ENCODE data around the gene SERINC1. TPM values are rescaled to one million over a fixed set of nuclear protein-coding genes. Genes with fewer than 3 reads are reported as not detected.

Gene SERINC1
- total and polyA plus RNA-seq, 8 donors, result 30.1 to 328 (median 61.5) TPM

GRCh38 chr6:122408702-122409458 lies 62.7 kb downstream of the SERINC1 start:
- H3K9me3 ChIP-seq, result no peaks in the 10 kb centered on the region
- H3K4me1 ChIP-seq, result peaks cover 0 to 32% (median 9%) of the 10 kb centered on the region in 4 donors
- peak in 1 of 2 donors; percentile 9 for DNase-seq
- H3K27ac ChIP-seq, result no peak overlapping the region
- intact Hi-C loops (cut with DNase I; ENCODE audit: low total_unique reads), result no loop called here
- H3K27me3 ChIP-seq, result no peaks in the 10 kb centered on the region
- H3K4me3 ChIP-seq, result no peak overlapping the region
- 59 to 72% (median 68%) methylated on average over 6 of the region's 6 CpGs for WGBS, 5 donors
- TF ChIP-seq EP300 (IDR thresholded peaks at IDR 0.05) (no peak), CTCF (IDR thresholded peaks at IDR 0.05) (no peak), POLR2A (IDR thresholded peaks at IDR 0.05) (no peak)
- peaks cover 4 to 17% (median 13%) of the 10 kb centered on the region in 4 donors for H3K36me3 ChIP-seq

- no peak for DNase-seq
- no peaks in the 10 kb centered on the region for H3K27me3 ChIP-seq
- no peak overlapping the region for H3K4me3 ChIP-seq
- H3K36me3 ChIP-seq, result peaks cover 4 to 11% (median 7%) of the 10 kb centered on the region in 4 donors
- H3K9me3 ChIP-seq, result no peaks in the 10 kb centered on the region
- WGBS, 5 donors, result 78 to 97% (median 90%) methylated on average over 1 of the region's 1 CpG
- no peak for TF ChIP-seq EP300 (IDR thresholded peaks at IDR 0.05)
- no peak for TF ChIP-seq CTCF (IDR thresholded peaks at IDR 0.05)
- no peak for TF ChIP-seq POLR2A (IDR thresholded peaks at IDR 0.05)
- TF ChIP-seq POLR2AphosphoS5 (IDR thresholded peaks at IDR 0.05), result no peak
- peaks cover 0 to 38% (median 9%) of the 10 kb centered on the region in 4 donors for H3K4me1 ChIP-seq
- intact Hi-C loops (cut with DNase I; ENCODE audit: low total_unique reads), result no loop called here
- H3K27ac ChIP-seq, result no peak overlapping the region
Observed at GRCh38 chr6:122408240-122408639, 63.4 kb downstream of the SERINC1 start.

- WGBS, 5 donors, result 54 to 77% (median 70%) methylated on average over 4 of the region's 4 CpGs
- H3K36me3 ChIP-seq, result peaks cover 0 to 6% (median 5%) of the 10 kb centered on the region in 4 donors
Observed at GRCh38 chr6:122407712-122408111, 63.9 kb downstream of the SERINC1 start.

GRCh38 chr6:122406187-122406586 lies 65.4 kb downstream of the SERINC1 start:
- H3K4me3 ChIP-seq, result no peak overlapping the region
- peaks cover 0 to 48% (median 16%) of the 10 kb centered on the region in 4 donors for H3K4me1 ChIP-seq
- intact Hi-C loops (cut with DNase I; ENCODE audit: low total_unique reads), result no loop called here
- WGBS, 5 donors, result 87 to 97% (median 93%) methylated on average over 1 of the region's 1 CpG
- TF ChIP-seq CTCF (IDR thresholded peaks at IDR 0.05), result no peak
- no peak for TF ChIP-seq POLR2A (IDR thresholded peaks at IDR 0.05)
- no peak for TF ChIP-seq POLR2AphosphoS5 (IDR thresholded peaks at IDR 0.05)
- H3K36me3 ChIP-seq, result no peaks in the 10 kb centered on the region
- H3K27me3 ChIP-seq, result no peaks in the 10 kb centered on the region
- H3K9me3 ChIP-seq, result no peaks in the 10 kb centered on the region
- DNase-seq, result no peak
- no peak overlapping the region for H3K27ac ChIP-seq

More at GRCh38 chr6:122407712-122408111, 63.9 kb downstream of the SERINC1 start:
- intact Hi-C loops (cut with DNase I; ENCODE audit: low total_unique reads), result no loop called here
- H3K27me3 ChIP-seq, result no peaks in the 10 kb centered on the region
- H3K9me3 ChIP-seq, result no peaks in the 10 kb centered on the region
- no peak for DNase-seq
- H3K4me1 ChIP-seq, result peaks cover 0 to 38% (median 9%) of the 10 kb centered on the region in 4 donors
- TF ChIP-seq POLR2A (IDR thresholded peaks at IDR 0.05), result no peak
- TF ChIP-seq CTCF (IDR thresholded peaks at IDR 0.05), result no peak
- TF ChIP-seq POLR2AphosphoS5 (IDR thresholded peaks at IDR 0.05), result no peak
- no peak for TF ChIP-seq EP300 (IDR thresholded peaks at IDR 0.05)
- H3K4me3 ChIP-seq, result no peak overlapping the region
- no peak overlapping the region for H3K27ac ChIP-seq
